Measurements from ENCODE around the gene C17orf100. TPM values are rescaled to one million over a fixed set of nuclear protein-coding genes. Genes with fewer than 3 reads are reported as not detected.

The C17orf100 gene
- total and polyA plus RNA-seq, 10 of the 15 experiments (the other 5 are each of a cell fraction or from before 2014, with no cell fraction given): 0.84 to 4.7 (median 1.8) TPM

DNA sequence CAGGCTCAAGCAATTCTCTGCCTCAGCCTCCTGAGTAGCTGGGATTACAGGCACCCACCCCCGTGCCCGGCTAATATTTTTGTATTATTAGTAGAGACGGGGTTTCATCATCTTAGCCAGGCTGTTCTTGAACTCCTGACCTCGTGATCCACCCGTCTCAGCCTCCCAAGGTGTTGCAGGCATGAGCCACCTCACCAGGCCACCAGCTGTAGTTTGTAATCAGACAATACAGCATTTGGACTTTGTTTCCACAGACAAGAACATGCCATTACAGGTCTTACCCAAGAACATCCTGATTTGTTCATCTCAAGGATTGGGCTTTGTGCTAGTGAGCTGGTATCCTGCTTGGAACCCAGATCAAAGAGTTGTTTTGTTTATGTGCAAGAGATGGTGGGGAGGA, 30.1 kb downstream of the C17orf100 start (continued):
- TF ChIP-seq, protein P1, sequence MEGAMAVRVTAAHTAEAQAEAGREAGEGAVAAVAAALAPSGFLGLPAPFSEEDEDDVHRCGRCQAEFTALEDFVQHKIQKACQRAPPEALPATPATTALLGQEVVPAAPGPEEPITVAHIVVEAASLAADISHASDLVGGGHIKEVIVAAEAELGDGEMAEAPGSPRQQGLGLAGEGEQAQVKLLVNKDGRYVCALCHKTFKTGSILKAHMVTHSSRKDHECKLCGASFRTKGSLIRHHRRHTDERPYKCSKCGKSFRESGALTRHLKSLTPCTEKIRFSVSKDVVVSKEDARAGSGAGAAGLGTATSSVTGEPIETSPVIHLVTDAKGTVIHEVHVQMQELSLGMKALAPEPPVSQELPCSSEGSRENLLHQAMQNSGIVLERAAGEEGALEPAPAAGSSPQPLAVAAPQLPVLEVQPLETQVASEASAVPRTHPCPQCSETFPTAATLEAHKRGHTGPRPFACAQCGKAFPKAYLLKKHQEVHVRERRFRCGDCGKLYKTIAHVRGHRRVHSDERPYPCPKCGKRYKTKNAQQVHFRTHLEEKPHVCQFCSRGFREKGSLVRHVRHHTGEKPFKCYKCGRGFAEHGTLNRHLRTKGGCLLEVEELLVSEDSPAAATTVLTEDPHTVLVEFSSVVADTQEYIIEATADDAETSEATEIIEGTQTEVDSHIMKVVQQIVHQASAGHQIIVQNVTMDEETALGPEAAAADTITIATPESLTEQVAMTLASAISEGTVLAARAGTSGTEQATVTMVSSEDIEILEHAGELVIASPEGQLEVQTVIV (IDR thresholded peaks at IDR 0.05; ENCODE audit: borderline replicate concordance, partially characterized antibody): no peak
- TF ChIP-seq SIN3A (IDR thresholded peaks at IDR 0.05; ENCODE audit: low read depth, low read length) (no peak), MEF2B (IDR thresholded peaks at IDR 0.05; ENCODE audit: partially characterized antibody, poor library complexity, severe bottlenecking) (no peak)
- TF ChIP-seq, protein P2, sequence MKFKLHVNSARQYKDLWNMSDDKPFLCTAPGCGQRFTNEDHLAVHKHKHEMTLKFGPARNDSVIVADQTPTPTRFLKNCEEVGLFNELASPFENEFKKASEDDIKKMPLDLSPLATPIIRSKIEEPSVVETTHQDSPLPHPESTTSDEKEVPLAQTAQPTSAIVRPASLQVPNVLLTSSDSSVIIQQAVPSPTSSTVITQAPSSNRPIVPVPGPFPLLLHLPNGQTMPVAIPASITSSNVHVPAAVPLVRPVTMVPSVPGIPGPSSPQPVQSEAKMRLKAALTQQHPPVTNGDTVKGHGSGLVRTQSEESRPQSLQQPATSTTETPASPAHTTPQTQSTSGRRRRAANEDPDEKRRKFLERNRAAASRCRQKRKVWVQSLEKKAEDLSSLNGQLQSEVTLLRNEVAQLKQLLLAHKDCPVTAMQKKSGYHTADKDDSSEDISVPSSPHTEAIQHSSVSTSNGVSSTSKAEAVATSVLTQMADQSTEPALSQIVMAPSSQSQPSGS (IDR thresholded peaks at IDR 0.05; ENCODE audit: low read length): no peak

DNA sequence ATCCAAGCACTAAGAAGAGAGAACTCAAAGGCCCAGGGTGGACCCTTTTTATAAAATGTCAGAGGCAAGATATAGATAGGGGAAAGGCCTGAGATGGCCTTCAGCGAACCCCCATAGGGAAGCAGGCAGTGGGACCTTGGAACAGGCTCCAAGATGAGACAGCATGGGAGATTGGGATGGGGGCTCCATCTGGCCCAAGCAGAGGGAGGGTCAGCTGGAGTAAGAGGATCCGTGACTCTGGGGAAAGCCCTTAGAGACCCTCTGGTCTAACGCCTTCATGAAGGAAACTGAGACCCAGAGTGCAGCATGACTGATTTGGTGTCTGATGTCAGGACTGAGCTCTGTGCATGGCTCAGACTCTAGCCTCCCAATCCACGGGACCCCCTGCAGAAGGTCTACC, 30.8 kb downstream of the C17orf100 start:
- ChIA-PET POLR2A (no interaction called here), RAD21 (ENCODE audit: unreplicated experiment) (no interaction called here), CTCF (interaction anchor here (0.7 to 0.8 kb wide), 2 partner anchors 15 to 322 kb away, joined by 3 read pairs; no protein-coding TSS in a partner anchor), SMC1A (ENCODE audit: uncharacterized antibody, unreplicated experiment) (no interaction called here)
- TF ChIP-seq, protein P3, sequence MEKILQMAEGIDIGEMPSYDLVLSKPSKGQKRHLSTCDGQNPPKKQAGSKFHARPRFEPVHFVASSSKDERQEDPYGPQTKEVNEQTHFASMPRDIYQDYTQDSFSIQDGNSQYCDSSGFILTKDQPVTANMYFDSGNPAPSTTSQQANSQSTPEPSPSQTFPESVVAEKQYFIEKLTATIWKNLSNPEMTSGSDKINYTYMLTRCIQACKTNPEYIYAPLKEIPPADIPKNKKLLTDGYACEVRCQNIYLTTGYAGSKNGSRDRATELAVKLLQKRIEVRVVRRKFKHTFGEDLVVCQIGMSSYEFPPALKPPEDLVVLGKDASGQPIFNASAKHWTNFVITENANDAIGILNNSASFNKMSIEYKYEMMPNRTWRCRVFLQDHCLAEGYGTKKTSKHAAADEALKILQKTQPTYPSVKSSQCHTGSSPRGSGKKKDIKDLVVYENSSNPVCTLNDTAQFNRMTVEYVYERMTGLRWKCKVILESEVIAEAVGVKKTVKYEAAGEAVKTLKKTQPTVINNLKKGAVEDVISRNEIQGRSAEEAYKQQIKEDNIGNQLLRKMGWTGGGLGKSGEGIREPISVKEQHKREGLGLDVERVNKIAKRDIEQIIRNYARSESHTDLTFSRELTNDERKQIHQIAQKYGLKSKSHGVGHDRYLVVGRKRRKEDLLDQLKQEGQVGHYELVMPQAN (conservative IDR thresholded peaks at IDR 0.05): no peak
- TF ChIP-seq, protein P4, sequence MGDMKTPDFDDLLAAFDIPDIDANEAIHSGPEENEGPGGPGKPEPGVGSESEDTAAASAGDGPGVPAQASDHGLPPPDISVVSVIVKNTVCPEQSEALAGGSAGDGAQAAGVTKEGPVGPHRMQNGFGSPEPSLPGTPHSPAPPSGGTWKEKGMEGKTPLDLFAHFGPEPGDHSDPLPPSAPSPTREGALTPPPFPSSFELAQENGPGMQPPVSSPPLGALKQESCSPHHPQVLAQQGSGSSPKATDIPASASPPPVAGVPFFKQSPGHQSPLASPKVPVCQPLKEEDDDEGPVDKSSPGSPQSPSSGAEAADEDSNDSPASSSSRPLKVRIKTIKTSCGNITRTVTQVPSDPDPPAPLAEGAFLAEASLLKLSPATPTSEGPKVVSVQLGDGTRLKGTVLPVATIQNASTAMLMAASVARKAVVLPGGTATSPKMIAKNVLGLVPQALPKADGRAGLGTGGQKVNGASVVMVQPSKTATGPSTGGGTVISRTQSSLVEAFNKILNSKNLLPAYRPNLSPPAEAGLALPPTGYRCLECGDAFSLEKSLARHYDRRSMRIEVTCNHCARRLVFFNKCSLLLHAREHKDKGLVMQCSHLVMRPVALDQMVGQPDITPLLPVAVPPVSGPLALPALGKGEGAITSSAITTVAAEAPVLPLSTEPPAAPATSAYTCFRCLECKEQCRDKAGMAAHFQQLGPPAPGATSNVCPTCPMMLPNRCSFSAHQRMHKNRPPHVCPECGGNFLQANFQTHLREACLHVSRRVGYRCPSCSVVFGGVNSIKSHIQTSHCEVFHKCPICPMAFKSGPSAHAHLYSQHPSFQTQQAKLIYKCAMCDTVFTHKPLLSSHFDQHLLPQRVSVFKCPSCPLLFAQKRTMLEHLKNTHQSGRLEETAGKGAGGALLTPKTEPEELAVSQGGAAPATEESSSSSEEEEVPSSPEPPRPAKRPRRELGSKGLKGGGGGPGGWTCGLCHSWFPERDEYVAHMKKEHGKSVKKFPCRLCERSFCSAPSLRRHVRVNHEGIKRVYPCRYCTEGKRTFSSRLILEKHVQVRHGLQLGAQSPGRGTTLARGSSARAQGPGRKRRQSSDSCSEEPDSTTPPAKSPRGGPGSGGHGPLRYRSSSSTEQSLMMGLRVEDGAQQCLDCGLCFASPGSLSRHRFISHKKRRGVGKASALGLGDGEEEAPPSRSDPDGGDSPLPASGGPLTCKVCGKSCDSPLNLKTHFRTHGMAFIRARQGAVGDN (IDR thresholded peaks at IDR 0.05): no peak
- TF ChIP-seq CBX5 (IDR thresholded peaks at IDR 0.05; ENCODE audit: low read depth) (no peak), SMAD1 (IDR thresholded peaks at IDR 0.05; ENCODE audit: low read depth, partially characterized antibody) (no peak)
- H3K4me3 ChIP-seq: no peak overlapping the region
- no peaks in the 10 kb centered on the region for H3K36me3 ChIP-seq (ENCODE audit: control insufficient read depth in 2 of 2, insufficient read depth in 2 of 2, low read length in 1 of 2)
- no peak for ATAC-seq
- no peak overlapping the region for H3K4me2 ChIP-seq (ENCODE audit: control insufficient read depth, insufficient read depth)
- DNase-seq (ENCODE audit: low read depth, low spot score): no peak
- no peak for FAIRE-seq
- in situ Hi-C loops (cut with MboI): no loop called here
- H2AFZ ChIP-seq (ENCODE audit: control insufficient read depth, low read depth, low read length): no peak overlapping the region
- 11% methylated on average over 4 of the region's 4 CpGs for WGBS (ENCODE audit: insufficient coverage, insufficient replicate concordance, low lambda C conversion rate, missing lambda C conversion rate)
- no peaks in the 10 kb centered on the region for H3K79me2 ChIP-seq (ENCODE audit: control insufficient read depth, insufficient read depth, low read length)
- H3K27ac ChIP-seq (ENCODE audit: control insufficient read depth, insufficient read depth): no peak overlapping the region
- peaks cover 0 to 2% of the 10 kb centered on the region in 2 experiments; a peak in 3 of 4 replicates for H3K27me3 ChIP-seq (replicated peaks in 1 of 2; ENCODE audit: control insufficient read depth in 2 of 2, insufficient read depth in 2 of 2, low read length in 1 of 2)
- intact Hi-C loops (cut with micrococcal nuclease; ENCODE audit: unreplicated experiment): no loop called here
- H4K20me1 ChIP-seq (ENCODE audit: control insufficient read depth, insufficient read depth): no peaks in the 10 kb centered on the region
- BruUV-seq (replicated peaks): no TSS peak
- H3K9ac ChIP-seq (ENCODE audit: control insufficient read depth, insufficient read depth, low read length): no peak overlapping the region
- peaks cover 3% of the 10 kb centered on the region; the same call in 1 of the 2 replicates for H3K4me1 ChIP-seq (ENCODE audit: control insufficient read depth, insufficient read depth, low read length)
- no peaks in the 10 kb centered on the region for H3K9me3 ChIP-seq (replicated peaks; ENCODE audit: control insufficient read depth, insufficient read depth, low read length)
